ENCODE data around the gene INSL6.

INSL6 gene

DNA sequence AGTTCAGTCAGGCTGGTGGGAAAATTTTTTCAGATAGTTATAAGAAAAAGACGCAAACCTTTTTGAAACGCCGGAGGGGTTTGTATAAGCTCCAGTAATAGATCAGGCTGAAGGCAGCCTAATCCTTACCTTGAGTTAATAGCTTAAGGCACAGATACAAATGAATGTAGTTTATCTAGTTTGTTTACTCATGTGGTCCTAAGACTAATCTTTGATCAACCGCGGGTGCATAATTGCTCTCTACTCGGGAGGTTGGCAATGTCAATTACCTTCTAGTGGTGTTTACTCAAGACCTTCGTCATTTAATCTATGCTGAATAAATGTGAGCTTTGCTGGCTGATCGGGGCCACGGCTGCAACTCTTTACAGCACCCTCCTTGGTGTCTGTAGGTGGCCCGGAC, 45.1 kb upstream of the INSL6 start:
- POLR2A ChIA-PET = interaction anchor here (0.5 kb wide), 1 partner anchor 794 kb away, joined by 9 read pairs; no protein-coding TSS in a partner anchor

DNA sequence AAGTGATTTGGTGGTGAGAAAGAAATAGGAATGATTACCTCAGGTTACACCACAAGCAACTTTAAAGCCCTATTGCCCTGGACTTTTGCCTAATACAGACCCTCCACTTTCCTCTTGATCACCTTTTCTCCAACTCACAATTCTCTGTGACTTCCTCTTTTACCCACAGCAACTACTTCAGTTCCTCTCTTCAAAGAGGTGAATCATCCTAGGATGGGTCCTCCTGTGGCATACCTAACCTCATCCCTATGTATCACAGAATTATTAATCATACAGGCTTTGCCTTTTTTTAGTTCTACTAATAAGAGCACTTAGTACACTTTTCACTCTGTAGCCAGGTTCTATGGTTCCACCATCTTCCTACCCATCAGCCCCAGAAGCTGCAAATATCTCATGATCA, 19.6 kb upstream of the INSL6 start:
- CTCF ChIA-PET = no interaction called here
- no peak overlapping the region for H3K4me3 ChIP-seq (ENCODE audit: low read depth, low read length)
- POLR2A ChIA-PET = no interaction called here
- no peaks in the 10 kb centered on the region for H3K36me3 ChIP-seq (ENCODE audit: control insufficient read depth in 2 of 2, insufficient read depth in 1 of 2, low read length in 2 of 2)
- H3K27ac ChIP-seq (ENCODE audit: extremely low read depth, low read depth, low read length) = no peak overlapping the region
- H3K9me3 ChIP-seq (ENCODE audit: control insufficient read depth, insufficient read depth, low read depth, low read length) = no peaks in the 10 kb centered on the region
- TF ChIP-seq ZNF19 (tag by site-specific recombination; IDR thresholded peaks at IDR 0.05; ENCODE audit: low read depth) = no peak
- TF ChIP-seq, protein P1, sequence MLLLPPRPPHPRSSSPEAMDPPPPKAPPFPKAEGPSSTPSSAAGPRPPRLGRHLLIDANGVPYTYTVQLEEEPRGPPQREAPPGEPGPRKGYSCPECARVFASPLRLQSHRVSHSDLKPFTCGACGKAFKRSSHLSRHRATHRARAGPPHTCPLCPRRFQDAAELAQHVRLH (tag by site-specific recombination; IDR thresholded peaks at IDR 0.05) = no peak
- TF ChIP-seq ZNF664 (tag by site-specific recombination; IDR thresholded peaks at IDR 0.05) = no peak
- TF ChIP-seq GLI4 (tag by site-specific recombination; IDR thresholded peaks at IDR 0.05) = no peak
- TF ChIP-seq TCF7L2 (IDR thresholded peaks at IDR 0.05; ENCODE audit: borderline replicate concordance, low read depth, low read length) = no peak
- no peak for TF ChIP-seq KLF10 (tag by site-specific recombination; IDR thresholded peaks at IDR 0.05)
- TF ChIP-seq ZNF555 (tag by site-specific recombination; conservative IDR thresholded peaks at IDR 0.05) = no peak
- TF ChIP-seq ZNF10 (tag by site-specific recombination; IDR thresholded peaks at IDR 0.05) = no peak
- TF ChIP-seq ZNF600 (tag by site-specific recombination; IDR thresholded peaks at IDR 0.05) = no peak
- TF ChIP-seq FEZF1 (tag by site-specific recombination; IDR thresholded peaks at IDR 0.05) = no peak
- TF ChIP-seq RBAK (tag by site-specific recombination; IDR thresholded peaks at IDR 0.05) = no peak
- TF ChIP-seq SCRT2 (tag by site-specific recombination; IDR thresholded peaks at IDR 0.05) = no peak
- TF ChIP-seq ZNF791 (tag by site-specific recombination; IDR thresholded peaks at IDR 0.05) = no peak
- TF ChIP-seq, protein P2, sequence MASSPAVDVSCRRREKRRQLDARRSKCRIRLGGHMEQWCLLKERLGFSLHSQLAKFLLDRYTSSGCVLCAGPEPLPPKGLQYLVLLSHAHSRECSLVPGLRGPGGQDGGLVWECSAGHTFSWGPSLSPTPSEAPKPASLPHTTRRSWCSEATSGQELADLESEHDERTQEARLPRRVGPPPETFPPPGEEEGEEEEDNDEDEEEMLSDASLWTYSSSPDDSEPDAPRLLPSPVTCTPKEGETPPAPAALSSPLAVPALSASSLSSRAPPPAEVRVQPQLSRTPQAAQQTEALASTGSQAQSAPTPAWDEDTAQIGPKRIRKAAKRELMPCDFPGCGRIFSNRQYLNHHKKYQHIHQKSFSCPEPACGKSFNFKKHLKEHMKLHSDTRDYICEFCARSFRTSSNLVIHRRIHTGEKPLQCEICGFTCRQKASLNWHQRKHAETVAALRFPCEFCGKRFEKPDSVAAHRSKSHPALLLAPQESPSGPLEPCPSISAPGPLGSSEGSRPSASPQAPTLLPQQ (tag by site-specific recombination; IDR thresholded peaks at IDR 0.05) = no peak
- TF ChIP-seq ZNF747 (tag by site-specific recombination; IDR thresholded peaks at IDR 0.05) = no peak
- no peak for TF ChIP-seq ZBTB21 (tag by site-specific recombination; IDR thresholded peaks at IDR 0.05)
- no peak for TF ChIP-seq ZBTB48 (tag by site-specific recombination; IDR thresholded peaks at IDR 0.05)
- no peaks in the 10 kb centered on the region for H3K4me1 ChIP-seq (ENCODE audit: control insufficient read depth, insufficient read depth, low read length)

More for the DNA sequence above, 45.1 kb upstream of the INSL6 start:
- CTCF ChIA-PET = interaction anchor here (0.7 kb wide), 1 partner anchor 34 kb away, joined by 3 read pairs; no protein-coding TSS in a partner anchor
- no peak for TF ChIP-seq ZFP37 (tag by site-specific recombination; IDR thresholded peaks at IDR 0.05)
- peak; percentile 35; the same call in 1 of the 2 replicates for TF ChIP-seq TCF7L2 (IDR thresholded peaks at IDR 0.05; ENCODE audit: borderline replicate concordance, low read depth, low read length)
- Histone ChIP-seq H3K4me1 (ENCODE audit: control insufficient read depth, insufficient read depth, low read length) (no peaks in the 10 kb centered on the region), H3K36me3 (ENCODE audit: control insufficient read depth in 2 of 2, insufficient read depth in 1 of 2, low read length in 2 of 2) (no peaks in the 10 kb centered on the region), H3K9me3 (ENCODE audit: control insufficient read depth, insufficient read depth, low read depth, low read length) (no peaks in the 10 kb centered on the region), H3K27ac (ENCODE audit: extremely low read depth, low read depth, low read length) (no peak overlapping the region), H3K4me3 (ENCODE audit: low read depth, low read length) (no peak overlapping the region)

DNA sequence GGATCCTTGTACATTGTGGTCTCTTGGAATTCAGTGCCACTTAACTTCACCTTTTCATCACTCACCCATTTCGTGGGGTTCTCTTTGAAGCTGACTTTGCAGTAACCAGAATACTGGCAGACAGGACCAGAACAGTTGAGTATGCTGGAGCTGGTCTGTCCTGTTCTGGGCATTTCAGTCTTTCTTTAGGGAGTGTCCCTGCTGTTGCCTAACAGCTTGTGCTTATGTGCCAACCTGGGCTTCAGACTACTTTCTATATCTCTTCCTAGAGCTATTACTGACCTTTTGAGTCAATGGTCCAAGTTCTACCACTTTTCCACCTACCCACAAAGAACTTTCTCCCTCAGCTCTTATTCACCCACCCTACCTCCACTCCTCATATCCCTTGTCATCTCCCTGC, 10.0 kb upstream of the INSL6 start:
- Histone ChIP-seq H3K27ac (ENCODE audit: extremely low read depth, low read depth, low read length) (no peak overlapping the region), H3K4me1 (ENCODE audit: control insufficient read depth, insufficient read depth, low read length) (no peaks in the 10 kb centered on the region), H3K36me3 (ENCODE audit: control insufficient read depth in 2 of 2, insufficient read depth in 1 of 2, low read length in 2 of 2) (no peaks in the 10 kb centered on the region), H3K9me3 (ENCODE audit: control insufficient read depth, insufficient read depth, low read depth, low read length) (no peaks in the 10 kb centered on the region), H3K4me3 (ENCODE audit: low read depth, low read length) (no peak overlapping the region)
- CTCF ChIA-PET = interaction anchor here (0.7 to 1.6 kb wide), 7 partner anchors 7 to 849 kb away, joined by 3 to 8 read pairs (median 4); no protein-coding TSS in a partner anchor
- POLR2A ChIA-PET = no interaction called here
- TF ChIP-seq, protein P3, sequence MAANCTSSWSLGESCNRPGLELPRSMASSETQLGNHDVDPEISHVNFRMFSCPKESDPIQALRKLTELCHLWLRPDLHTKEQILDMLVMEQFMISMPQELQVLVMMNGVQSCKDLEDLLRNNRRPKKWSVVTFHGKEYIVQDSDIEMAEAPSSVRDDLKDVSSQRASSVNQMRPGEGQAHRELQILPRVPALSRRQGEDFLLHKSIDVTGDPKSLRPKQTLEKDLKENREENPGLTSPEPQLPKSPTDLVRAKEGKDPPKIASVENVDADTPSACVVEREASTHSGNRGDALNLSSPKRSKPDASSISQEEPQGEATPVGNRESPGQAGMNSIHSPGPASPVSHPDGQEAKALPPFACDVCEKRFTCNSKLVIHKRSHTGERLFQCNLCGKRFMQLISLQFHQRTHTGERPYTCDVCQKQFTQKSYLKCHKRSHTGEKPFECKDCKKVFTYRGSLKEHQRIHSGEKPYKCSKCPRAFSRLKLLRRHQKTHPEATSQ (tag by site-specific recombination; IDR thresholded peaks at IDR 0.05) = no peak
- no peak for TF ChIP-seq ZNF670 (tag by site-specific recombination; IDR thresholded peaks at IDR 0.05; ENCODE audit: low read depth)
- no peak for TF ChIP-seq RBAK (tag by site-specific recombination; IDR thresholded peaks at IDR 0.05)
- TF ChIP-seq ZNF10 (tag by site-specific recombination; IDR thresholded peaks at IDR 0.05) = no peak
- TF ChIP-seq ZNF48 (tag by site-specific recombination; IDR thresholded peaks at IDR 0.05) = no peak
- no peak for TF ChIP-seq ZNF776 (tag by site-specific recombination; IDR thresholded peaks at IDR 0.05; ENCODE audit: borderline replicate concordance)
- no peak for TF ChIP-seq ZNF768 (tag by site-specific recombination; IDR thresholded peaks at IDR 0.05)
- no peak for TF ChIP-seq ZNF404 (tag by site-specific recombination; IDR thresholded peaks at IDR 0.05)
- no peak for TF ChIP-seq ZNF501 (tag by site-specific recombination; IDR thresholded peaks at IDR 0.05)
- TF ChIP-seq, protein P4, sequence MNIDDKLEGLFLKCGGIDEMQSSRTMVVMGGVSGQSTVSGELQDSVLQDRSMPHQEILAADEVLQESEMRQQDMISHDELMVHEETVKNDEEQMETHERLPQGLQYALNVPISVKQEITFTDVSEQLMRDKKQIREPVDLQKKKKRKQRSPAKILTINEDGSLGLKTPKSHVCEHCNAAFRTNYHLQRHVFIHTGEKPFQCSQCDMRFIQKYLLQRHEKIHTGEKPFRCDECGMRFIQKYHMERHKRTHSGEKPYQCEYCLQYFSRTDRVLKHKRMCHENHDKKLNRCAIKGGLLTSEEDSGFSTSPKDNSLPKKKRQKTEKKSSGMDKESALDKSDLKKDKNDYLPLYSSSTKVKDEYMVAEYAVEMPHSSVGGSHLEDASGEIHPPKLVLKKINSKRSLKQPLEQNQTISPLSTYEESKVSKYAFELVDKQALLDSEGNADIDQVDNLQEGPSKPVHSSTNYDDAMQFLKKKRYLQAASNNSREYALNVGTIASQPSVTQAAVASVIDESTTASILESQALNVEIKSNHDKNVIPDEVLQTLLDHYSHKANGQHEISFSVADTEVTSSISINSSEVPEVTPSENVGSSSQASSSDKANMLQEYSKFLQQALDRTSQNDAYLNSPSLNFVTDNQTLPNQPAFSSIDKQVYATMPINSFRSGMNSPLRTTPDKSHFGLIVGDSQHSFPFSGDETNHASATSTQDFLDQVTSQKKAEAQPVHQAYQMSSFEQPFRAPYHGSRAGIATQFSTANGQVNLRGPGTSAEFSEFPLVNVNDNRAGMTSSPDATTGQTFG (tag by site-specific recombination; IDR thresholded peaks at IDR 0.05; ENCODE audit: borderline replicate concordance) = no peak
